Duodenal mucosa (tissue), 2 donors: ENCODE data around the gene SNORC.

ENCODE experiments used
- H3K27ac ChIP-seq: one replicate; pipeline ENCODE4 v1.7.0; 2013; ENCODE audit warnings: low read depth, low read length
- H3K27me3 ChIP-seq, 2 donors: one replicate each; pipeline ENCODE4 v1.7.0; 2013; ENCODE audit warnings: low read length in 2 of 2, control low read depth in 1 of 2; ENCODE audit not compliant: insufficient read depth in 2 of 2, control insufficient read depth in 1 of 2
- H3K36me3 ChIP-seq, 2 donors: one replicate each; pipeline ENCODE4 v1.7.0; 2013; ENCODE audit warnings: low read length in 2 of 2, control low read depth in 1 of 2; ENCODE audit not compliant: insufficient read depth in 2 of 2, control insufficient read depth in 1 of 2
- H3K4me1 ChIP-seq, 2 donors: one replicate each; pipeline ENCODE4 v1.7.0; 2013; ENCODE audit warnings: low read length in 2 of 2, control low read depth in 1 of 2; ENCODE audit not compliant: insufficient read depth in 2 of 2, control insufficient read depth in 1 of 2
- H3K4me3 ChIP-seq, 2 donors: one replicate each; pipeline ENCODE4 v1.7.0; 2013; ENCODE audit warnings: low read length in 2 of 2, low read depth in 1 of 2
- H3K9ac ChIP-seq, 2 donors: one replicate each; pipeline ENCODE4 v1.7.0; 2013; ENCODE audit warnings: low read length in 2 of 2, low read depth in 1 of 2
- H3K9me3 ChIP-seq, 2 donors: one replicate each; pipeline ENCODE4 v1.7.0; 2013; ENCODE audit warnings: low read length in 2 of 2, control low read depth in 1 of 2; ENCODE audit not compliant: control insufficient read depth in 1 of 2

The SNORC gene

GRCh38 chr2:232870018-232870765, at the start of gene SNORC:
Gene SNORC (plus strand): TSS chr2:232870264. CDS start chr2:232870342, 78 bp downstream.
- Histone ChIP-seq H3K4me1 (peaks cover 22 to 27% of the 10 kb centered on the region in 2 donors), H3K27me3 (no peaks in the 10 kb centered on the region), H3K9me3 (no peaks in the 10 kb centered on the region), H3K9ac (no peak within 1 kb of the TSS), H3K4me3 (no peak within 1 kb of the TSS), H3K27ac (no peak within 1 kb of the TSS), H3K36me3 (no peaks in the 10 kb centered on the region)

- Histone ChIP-seq H3K27me3 (no peaks in the 10 kb centered on the region), H3K4me1 (no peaks in the 10 kb centered on the region), H3K9ac (no peak overlapping the region), H3K4me3 (no peak overlapping the region), H3K9me3 (no peaks in the 10 kb centered on the region), H3K36me3 (peaks cover 25 to 66% of the 10 kb centered on the region in 2 donors), H3K27ac (no peak overlapping the region)
These were observed 40.1 kb upstream of the SNORC start for GRCh38 chr2:232829988-232830387.

GRCh38 chr2:232831496-232831895, 38.6 kb upstream of the SNORC start:
- H3K9ac ChIP-seq = no peak overlapping the region
- H3K36me3 ChIP-seq = peaks cover 25 to 63% of the 10 kb centered on the region in 2 donors
- H3K27ac ChIP-seq = no peak overlapping the region
- no peaks in the 10 kb centered on the region for H3K9me3 ChIP-seq
- no peak overlapping the region for H3K4me3 ChIP-seq
- H3K27me3 ChIP-seq = no peaks in the 10 kb centered on the region
- peaks cover 5 to 7% of the 10 kb centered on the region in 2 donors for H3K4me1 ChIP-seq

- Histone ChIP-seq H3K9ac (no peak overlapping the region), H3K4me3 (no peak overlapping the region), H3K4me1 (peaks cover 18% of the 10 kb centered on the region in 2 donors), H3K36me3 (peaks cover 36 to 68% of the 10 kb centered on the region in 2 donors), H3K27ac (no peak overlapping the region), H3K27me3 (no peaks in the 10 kb centered on the region), H3K9me3 (no peaks in the 10 kb centered on the region)
These were observed 36.2 kb upstream of the SNORC start for GRCh38 chr2:232833830-232834229.

- H3K9me3 ChIP-seq = no peaks in the 10 kb centered on the region
- no peak overlapping the region for H3K4me3 ChIP-seq
- no peaks in the 10 kb centered on the region for H3K27me3 ChIP-seq
- H3K4me1 ChIP-seq = peaks cover 27 to 28% of the 10 kb centered on the region in 2 donors
- no peak overlapping the region for H3K9ac ChIP-seq
- no peak overlapping the region for H3K27ac ChIP-seq
- H3K36me3 ChIP-seq = peaks cover 39 to 67% of the 10 kb centered on the region in 2 donors
These were observed 34.3 kb upstream of the SNORC start for GRCh38 chr2:232835687-232836208.

GRCh38 chr2:232836934-232837333, 33.1 kb upstream of the SNORC start:
- no peak overlapping the region for H3K4me3 ChIP-seq
- H3K9me3 ChIP-seq = no peaks in the 10 kb centered on the region
- H3K27ac ChIP-seq = no peak overlapping the region
- peaks cover 27 to 28% of the 10 kb centered on the region in 2 donors for H3K4me1 ChIP-seq
- no peaks in the 10 kb centered on the region for H3K27me3 ChIP-seq
- no peak overlapping the region for H3K9ac ChIP-seq
- peaks cover 35 to 60% of the 10 kb centered on the region in 2 donors for H3K36me3 ChIP-seq

- Histone ChIP-seq H3K9ac (peak overlapping the region in 1 of 2 donors; percentile 6), H3K27ac (peak overlapping the region; percentile 15), H3K4me3 (peak overlapping the region in 1 of 2 donors; percentile 19), H3K9me3 (no peaks in the 10 kb centered on the region), H3K27me3 (no peaks in the 10 kb centered on the region), H3K36me3 (peaks cover 27 to 55% of the 10 kb centered on the region in 2 donors), H3K4me1 (peaks cover 27 to 28% of the 10 kb centered on the region in 2 donors)
These were observed 31.6 kb upstream of the SNORC start for GRCh38 chr2:232838406-232838874.

GRCh38 chr2:232839411-232840079, 30.5 kb upstream of the SNORC start:
- Histone ChIP-seq H3K4me3 (no peak overlapping the region), H3K9ac (no peak overlapping the region), H3K36me3 (peaks cover 24 to 57% of the 10 kb centered on the region in 2 donors), H3K9me3 (no peaks in the 10 kb centered on the region), H3K27ac (no peak overlapping the region), H3K4me1 (peaks cover 27 to 28% of the 10 kb centered on the region in 2 donors), H3K27me3 (no peaks in the 10 kb centered on the region)

GRCh38 chr2:232842689-232843088, 27.4 kb upstream of the SNORC start:
- Histone ChIP-seq H3K9me3 (no peaks in the 10 kb centered on the region), H3K27ac (no peak overlapping the region), H3K27me3 (no peaks in the 10 kb centered on the region), H3K36me3 (peaks cover 39 to 74% of the 10 kb centered on the region in 2 donors), H3K4me1 (peaks cover 19 to 28% of the 10 kb centered on the region in 2 donors), H3K4me3 (no peak overlapping the region), H3K9ac (no peak overlapping the region)

GRCh38 chr2:232843834-232844233, 26.2 kb upstream of the SNORC start:
- Histone ChIP-seq H3K4me1 (peaks cover 9 to 17% of the 10 kb centered on the region in 2 donors), H3K9ac (no peak overlapping the region), H3K36me3 (peaks cover 45 to 80% of the 10 kb centered on the region in 2 donors), H3K9me3 (no peaks in the 10 kb centered on the region), H3K27me3 (no peaks in the 10 kb centered on the region), H3K4me3 (no peak overlapping the region), H3K27ac (no peak overlapping the region)
